K562 (cell line): Measurements from ENCODE around the gene PIM3. TPM values are rescaled to one million over a fixed set of nuclear protein-coding genes. Genes with fewer than 3 reads are reported as not detected.

ENCODE experiments used
- CREB3L1 ChIP-seq: fragments of 450-650 bp; IDR thresholded peaks from 2 replicates; pipeline ENCODE4 v1.6.1; 2014; ENCODE audit warnings: low read depth, mild to moderate bottlenecking, moderate library complexity, borderline replicate concordance
- CXXC5 ChIP-seq: fragments of 250-450 bp; sonication (Bioruptor Pico); IDR thresholded peaks from 2 replicates; pipeline ENCODE4 v1.8.0; 2022; ENCODE audit warnings: inconsistent platforms, mild to moderate bottlenecking, moderate library complexity
- ELF1 ChIP-seq: fragments of 200-800 bp; sonication (Bioruptor generic); IDR thresholded peaks from 2 replicates; pipeline ENCODE4 v1.6.1; 2016; ENCODE audit warnings: missing genetic modification characterization, missing compliant biosample characterization
- EP300 ChIP-seq: IDR thresholded peaks from 2 replicates; pipeline ENCODE4 v1.6.1; 2012; ENCODE audit warnings: low read length, improper control_type of control experiment
- HLTF ChIP-seq: fragments of 450-650 bp; IDR thresholded peaks from 2 replicates; pipeline ENCODE4 v1.6.1; 2016
- KDM1A ChIP-seq, 2 experiments: fragments of 450-650 bp; IDR thresholded peaks; 2 replicates each; pipeline ENCODE4 v1.6.1; 2016; ENCODE audit warnings: mild to moderate bottlenecking in 2 of 2
- MAFF ChIP-seq: IDR thresholded peaks from 2 replicates; pipeline ENCODE4 v1.6.1; 2012; ENCODE audit warnings: low read length, improper control_type of control experiment
- NCOA6 ChIP-seq: fragments of 450-650 bp; IDR thresholded peaks from 2 replicates; pipeline ENCODE4 v1.6.1; 2017; ENCODE audit warnings: mild to moderate bottlenecking
- PHB ChIP-seq: fragments of 250-450 bp; sonication (Bioruptor Pico); IDR thresholded peaks from 2 replicates; pipeline ENCODE4 v1.5.0; 2021
- PRMT5 ChIP-seq: sonication (generic); formaldehyde crosslinking; IDR thresholded peaks from 2 replicates; pipeline ENCODE4 v1.5.0; 2020; ENCODE audit warnings: missing genetic modification reagents
- RFX5 ChIP-seq: IDR thresholded peaks from 2 replicates; pipeline ENCODE4 v1.6.1; 2011; ENCODE audit warnings: low read depth, mild to moderate bottlenecking, improper control_type of control experiment, low read length
- SNIP1 ChIP-seq: fragments of 450-650 bp; IDR thresholded peaks from 2 replicates; pipeline ENCODE4 v1.7.1; 2017; ENCODE audit warnings: low read depth, mild to moderate bottlenecking
- TCFL5 ChIP-seq: fragments of 250-450 bp; sonication (Bioruptor Pico); conservative IDR thresholded peaks from 2 replicates; pipeline ENCODE4 v1.6.1; 2021; ENCODE audit warnings: mild to moderate bottlenecking, moderate library complexity, matching md5 sums
- U2AF2 ChIP-seq: fragments of 200-400 bp; formaldehyde crosslinking; optimal IDR thresholded peaks from 2 replicates; pipeline ENCODE3; 2017; ENCODE audit warnings: low read depth, mild to moderate bottlenecking, low read length
- ZBTB17 ChIP-seq: fragments of 450-650 bp; formaldehyde crosslinking; IDR thresholded peaks from 2 replicates; pipeline ENCODE4 v1.4.0; 2020; ENCODE audit warnings: mild to moderate bottlenecking
- ZNF184 ChIP-seq: sonication (generic); formaldehyde crosslinking; IDR thresholded peaks from 2 replicates; pipeline ENCODE4 v1.5.0; 2020; ENCODE audit warnings: missing genetic modification reagents
- ZNF75A ChIP-seq: fragments of 450-650 bp; formaldehyde crosslinking; IDR thresholded peaks from 2 replicates; pipeline ENCODE4 v1.4.0; 2020; ENCODE audit warnings: mild to moderate bottlenecking
- polyA plus RNA-seq, 8 experiments: library from polyadenylated mRNA; depleted of rRNA in 4 of 8; stranded (reverse) in 5 of 8; unstranded in 3 of 8; fragments of >200 nt; fragmentation: Nextera tagmentation in 2 of 8; fragmentation: Illumina TruSeq in 1 of 8; extraction: Ambion mirVana in 2 of 8; extraction: Trizol in 1 of 8; gene quantifications; 2 replicates each; pipeline versions ENCODE4 v1.2.1 to v1.2.3, GENCODE V29; 2011 to 2014; ENCODE audit warnings: inconsistent platforms in 1 of 8, missing spikeins in 1 of 8
- total RNA-seq, 7 experiments: library from RNA; depleted of rRNA in 6 of 7; stranded (reverse); fragments of >200 nt in 6 of 7; fragmentation: Illumina TruSeq in 2 of 7; extraction: Trizol in 2 of 7; gene quantifications; 2 replicates each; pipeline versions ENCODE4 v1.2.1 to v1.2.3, GENCODE V29; 2011 to 2021; ENCODE audit warnings: low replicate concordance in 1 of 7
- TF ChIP-seq, protein P1 (sequence below): fragments of 450-650 bp; IDR thresholded peaks from 2 replicates; pipeline ENCODE4 v1.7.1; 2018; ENCODE audit warnings: mild to moderate bottlenecking, low read depth; ENCODE audit not compliant: partially characterized antibody
- TF ChIP-seq, protein P2 (sequence below): fragments of 250-450 bp; sonication (Bioruptor Pico); IDR thresholded peaks from 2 replicates; pipeline ENCODE4 v1.6.1; 2021; ENCODE audit warnings: mild to moderate bottlenecking
- TF ChIP-seq, protein P3 (sequence below): sonication (generic); IDR thresholded peaks from 2 replicates; pipeline ENCODE4 v1.6.1; 2016
- TF ChIP-seq, protein P4 (sequence below), 2 experiments: fragments of 150-350 bp in 1 of 2; IDR thresholded peaks; 2 replicates each; pipeline ENCODE4 v1.6.1; 2012 to 2016; ENCODE audit warnings: low read depth in 2 of 2, low read length in 2 of 2, mild to moderate bottlenecking in 1 of 2, moderate library complexity in 1 of 2

PIM3 gene
- total and polyA plus RNA-seq, 9 of the 15 experiments (the other 6 are each of a cell fraction or from before 2014, with no cell fraction given) = 0.24 to 40.5 (median 5.3) TPM

DNA sequence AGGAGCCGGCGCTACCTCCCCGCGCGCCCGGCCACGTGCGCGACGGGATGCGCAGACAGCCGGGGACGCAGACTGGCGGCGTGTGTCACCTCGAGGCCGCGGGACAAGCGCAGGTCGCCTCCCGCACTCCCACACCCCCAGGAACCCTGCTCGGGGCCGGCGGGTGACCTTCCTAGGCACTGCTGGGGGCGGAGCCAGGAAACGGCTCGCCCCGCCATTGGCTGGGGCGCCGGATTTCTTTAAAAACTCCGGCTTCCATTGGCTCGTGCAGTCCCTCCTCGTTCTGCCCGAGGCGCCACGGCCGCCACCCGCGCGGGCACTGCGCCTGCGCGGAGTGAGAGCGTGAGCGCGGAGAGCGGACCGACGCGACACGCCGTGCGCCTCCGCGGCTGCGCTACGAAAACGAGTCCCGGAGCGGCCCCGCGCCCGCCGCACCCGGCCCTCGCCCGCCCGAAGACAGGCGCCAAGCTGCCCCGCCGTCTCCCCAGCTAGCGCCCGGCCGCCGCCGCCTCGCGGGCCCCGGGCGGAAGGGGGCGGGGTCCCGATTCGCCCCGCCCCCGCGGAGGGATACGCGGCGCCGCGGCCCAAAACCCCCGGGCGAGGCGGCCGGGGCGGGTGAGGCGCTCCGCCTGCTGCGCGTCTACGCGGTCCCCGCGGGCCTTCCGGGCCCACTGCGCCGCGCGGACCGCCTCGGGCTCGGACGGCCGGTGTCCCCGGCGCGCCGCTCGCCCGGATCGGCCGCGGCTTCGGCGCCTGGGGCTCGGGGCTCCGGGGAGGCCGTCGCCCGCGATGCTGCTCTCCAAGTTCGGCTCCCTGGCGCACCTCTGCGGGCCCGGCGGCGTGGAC is at the start of gene PIM3 (continued):
- TF ChIP-seq CREB3L1 (peak; percentile 62; the same call in 1 of the 2 replicates), U2AF2 (no peak), MAFF (no peak), PRMT5 (CRISPR knock-in tag) (no peak), SNIP1 (no peak), RFX5 (no peak), KDM1A (IDR thresholded peaks at IDR 0.05) (no peak), TCFL5 (no peak), EP300 (no peak), PHB (CRISPR knock-in tag) (no peak), ZBTB17 (CRISPR knock-in tag) (no peak), CXXC5 (peak; percentile 98), NCOA6 (no peak), ZNF75A (CRISPR knock-in tag) (no peak), ELF1 (tag) (peak; percentile 71), ZNF184 (CRISPR knock-in tag) (no peak), HLTF (no peak)
- TF ChIP-seq, protein P1, sequence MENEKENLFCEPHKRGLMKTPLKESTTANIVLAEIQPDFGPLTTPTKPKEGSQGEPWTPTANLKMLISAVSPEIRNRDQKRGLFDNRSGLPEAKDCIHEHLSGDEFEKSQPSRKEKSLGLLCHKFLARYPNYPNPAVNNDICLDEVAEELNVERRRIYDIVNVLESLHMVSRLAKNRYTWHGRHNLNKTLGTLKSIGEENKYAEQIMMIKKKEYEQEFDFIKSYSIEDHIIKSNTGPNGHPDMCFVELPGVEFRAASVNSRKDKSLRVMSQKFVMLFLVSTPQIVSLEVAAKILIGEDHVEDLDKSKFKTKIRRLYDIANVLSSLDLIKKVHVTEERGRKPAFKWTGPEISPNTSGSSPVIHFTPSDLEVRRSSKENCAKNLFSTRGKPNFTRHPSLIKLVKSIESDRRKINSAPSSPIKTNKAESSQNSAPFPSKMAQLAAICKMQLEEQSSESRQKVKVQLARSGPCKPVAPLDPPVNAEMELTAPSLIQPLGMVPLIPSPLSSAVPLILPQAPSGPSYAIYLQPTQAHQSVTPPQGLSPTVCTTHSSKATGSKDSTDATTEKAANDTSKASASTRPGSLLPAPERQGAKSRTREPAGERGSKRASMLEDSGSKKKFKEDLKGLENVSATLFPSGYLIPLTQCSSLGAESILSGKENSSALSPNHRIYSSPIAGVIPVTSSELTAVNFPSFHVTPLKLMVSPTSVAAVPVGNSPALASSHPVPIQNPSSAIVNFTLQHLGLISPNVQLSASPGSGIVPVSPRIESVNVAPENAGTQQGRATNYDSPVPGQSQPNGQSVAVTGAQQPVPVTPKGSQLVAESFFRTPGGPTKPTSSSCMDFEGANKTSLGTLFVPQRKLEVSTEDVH = no peak
- TF ChIP-seq, protein P2, sequence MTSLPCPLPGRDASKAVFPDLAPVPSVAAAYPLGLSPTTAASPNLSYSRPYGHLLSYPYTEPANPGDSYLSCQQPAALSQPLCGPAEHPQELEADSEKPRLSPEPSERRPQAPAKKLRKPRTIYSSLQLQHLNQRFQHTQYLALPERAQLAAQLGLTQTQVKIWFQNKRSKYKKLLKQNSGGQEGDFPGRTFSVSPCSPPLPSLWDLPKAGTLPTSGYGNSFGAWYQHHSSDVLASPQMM (CRISPR knock-in tag) = no peak
- TF ChIP-seq, protein P3, sequence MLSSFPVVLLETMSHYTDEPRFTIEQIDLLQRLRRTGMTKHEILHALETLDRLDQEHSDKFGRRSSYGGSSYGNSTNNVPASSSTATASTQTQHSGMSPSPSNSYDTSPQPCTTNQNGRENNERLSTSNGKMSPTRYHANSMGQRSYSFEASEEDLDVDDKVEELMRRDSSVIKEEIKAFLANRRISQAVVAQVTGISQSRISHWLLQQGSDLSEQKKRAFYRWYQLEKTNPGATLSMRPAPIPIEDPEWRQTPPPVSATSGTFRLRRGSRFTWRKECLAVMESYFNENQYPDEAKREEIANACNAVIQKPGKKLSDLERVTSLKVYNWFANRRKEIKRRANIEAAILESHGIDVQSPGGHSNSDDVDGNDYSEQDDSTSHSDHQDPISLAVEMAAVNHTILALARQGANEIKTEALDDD = no peak
- TF ChIP-seq, protein P4, sequence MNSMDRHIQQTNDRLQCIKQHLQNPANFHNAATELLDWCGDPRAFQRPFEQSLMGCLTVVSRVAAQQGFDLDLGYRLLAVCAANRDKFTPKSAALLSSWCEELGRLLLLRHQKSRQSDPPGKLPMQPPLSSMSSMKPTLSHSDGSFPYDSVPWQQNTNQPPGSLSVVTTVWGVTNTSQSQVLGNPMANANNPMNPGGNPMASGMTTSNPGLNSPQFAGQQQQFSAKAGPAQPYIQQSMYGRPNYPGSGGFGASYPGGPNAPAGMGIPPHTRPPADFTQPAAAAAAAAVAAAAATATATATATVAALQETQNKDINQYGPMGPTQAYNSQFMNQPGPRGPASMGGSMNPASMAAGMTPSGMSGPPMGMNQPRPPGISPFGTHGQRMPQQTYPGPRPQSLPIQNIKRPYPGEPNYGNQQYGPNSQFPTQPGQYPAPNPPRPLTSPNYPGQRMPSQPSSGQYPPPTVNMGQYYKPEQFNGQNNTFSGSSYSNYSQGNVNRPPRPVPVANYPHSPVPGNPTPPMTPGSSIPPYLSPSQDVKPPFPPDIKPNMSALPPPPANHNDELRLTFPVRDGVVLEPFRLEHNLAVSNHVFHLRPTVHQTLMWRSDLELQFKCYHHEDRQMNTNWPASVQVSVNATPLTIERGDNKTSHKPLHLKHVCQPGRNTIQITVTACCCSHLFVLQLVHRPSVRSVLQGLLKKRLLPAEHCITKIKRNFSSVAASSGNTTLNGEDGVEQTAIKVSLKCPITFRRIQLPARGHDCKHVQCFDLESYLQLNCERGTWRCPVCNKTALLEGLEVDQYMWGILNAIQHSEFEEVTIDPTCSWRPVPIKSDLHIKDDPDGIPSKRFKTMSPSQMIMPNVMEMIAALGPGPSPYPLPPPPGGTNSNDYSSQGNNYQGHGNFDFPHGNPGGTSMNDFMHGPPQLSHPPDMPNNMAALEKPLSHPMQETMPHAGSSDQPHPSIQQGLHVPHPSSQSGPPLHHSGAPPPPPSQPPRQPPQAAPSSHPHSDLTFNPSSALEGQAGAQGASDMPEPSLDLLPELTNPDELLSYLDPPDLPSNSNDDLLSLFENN (IDR thresholded peaks at IDR 0.05; ENCODE audit: low read depth in 2 of 2, low read length in 2 of 2) = no peak
